IMR-90 (cell line): Measurements from ENCODE around the gene ROMO1. TPM values are rescaled to one million over a fixed set of nuclear protein-coding genes. Genes with fewer than 3 reads are reported as not detected.

ENCODE experiments used
- ATAC-seq: fragments of 200-7000 bp; cut with Tn5 transposase; 2 replicates; pipeline ENCODE4 v1.9.1; 2020; ENCODE audit warnings: low read depth, mild to moderate bottlenecking, moderate library complexity
- BruUV-seq: library from RNA; stranded (reverse); fragments of 400-500 nt; replicated peaks from 2 replicates; lab custom pipeline; 2021; lab: Mats Ljungman, UMichigan
- CTCF ChIA-PET: fragments of 300-600 bp; formaldehyde crosslinking; extraction: SDS; loops from one replicate; lab custom pipeline; 2021; ENCODE audit warnings: antibody characterized with exemption; lab: Yijun Ruan, JAX
- POLR2A ChIA-PET: fragments of 300-600 bp; sonication (Branson Sonifier 250); formaldehyde crosslinking; loops from one replicate; lab custom pipeline; 2022; ENCODE audit warnings: antibody characterized with exemption; ENCODE audit not compliant: unreplicated experiment; lab: Charles Lee
- DNase-seq: peaks from one replicate; pipeline ENCODE4 v3.0.0; 2013
- H2AFZ ChIP-seq: replicated peaks from 2 replicates; pipeline ENCODE3; 2013; ENCODE audit warnings: low read length, mild to moderate bottlenecking; ENCODE audit not compliant: poor library complexity
- H2AK5ac ChIP-seq: 2 replicates; pipeline ENCODE4 v1.6.1; 2013; ENCODE audit warnings: low read depth, low read length, inconsistent platforms
- H2AK9ac ChIP-seq: replicated peaks from 2 replicates; pipeline ENCODE3; 2013; ENCODE audit warnings: mild to moderate bottlenecking, low read depth, low read length, moderate library complexity; ENCODE audit not compliant: poor library complexity
- H2BK120ac ChIP-seq: 2 replicates; pipeline ENCODE4 v1.6.1; 2013; ENCODE audit warnings: low read depth, low read length, inconsistent platforms
- H2BK15ac ChIP-seq: 3 replicates; pipeline ENCODE4 v1.6.1; 2013; ENCODE audit warnings: low read depth, low read length, inconsistent platforms
- H2BK20ac ChIP-seq: 2 replicates; pipeline ENCODE4 v1.6.1; 2013; ENCODE audit warnings: low read depth, mild to moderate bottlenecking, inconsistent platforms, low read length, moderate library complexity
- H2BK5ac ChIP-seq: 2 replicates; pipeline ENCODE4 v1.6.1; 2013; ENCODE audit warnings: mild to moderate bottlenecking, low read depth, low read length, inconsistent platforms; ENCODE audit not compliant: poor library complexity, severe bottlenecking
- H3K14ac ChIP-seq: replicated peaks from 2 replicates; pipeline ENCODE4 v1.6.1; 2013; ENCODE audit warnings: low read depth, low read length, inconsistent platforms
- H3K18ac ChIP-seq: 2 replicates; pipeline ENCODE4 v1.6.1; 2013; ENCODE audit warnings: low read depth, low read length, control low read depth
- H3K23ac ChIP-seq: 2 replicates; pipeline ENCODE4 v1.6.1; 2013; ENCODE audit warnings: low read depth, low read length, inconsistent platforms
- H3K27ac ChIP-seq: 2 replicates; pipeline ENCODE4 v1.5.1; 2013; ENCODE audit warnings: mild to moderate bottlenecking, control low read depth, low read length; ENCODE audit not compliant: insufficient read depth
- H3K27me3 ChIP-seq: 2 replicates; pipeline ENCODE4 v1.6.1; 2013; ENCODE audit warnings: low read length; ENCODE audit not compliant: control insufficient read depth, insufficient read depth
- H3K36me3 ChIP-seq: 2 replicates; pipeline ENCODE4 v1.6.1; 2013; ENCODE audit warnings: low read length, mixed read lengths; ENCODE audit not compliant: control insufficient read depth, insufficient read depth
- H3K4ac ChIP-seq: 2 replicates; pipeline ENCODE4 v1.6.1; 2013; ENCODE audit warnings: low read depth, low read length, inconsistent platforms
- H3K4me1 ChIP-seq: 2 replicates; pipeline ENCODE4 v1.6.1; 2013; ENCODE audit warnings: low read length, mixed read lengths; ENCODE audit not compliant: control insufficient read depth, insufficient read depth
- H3K4me2 ChIP-seq: 2 replicates; pipeline ENCODE4 v1.6.1; 2013; ENCODE audit warnings: low read depth, mild to moderate bottlenecking, control low read depth, low read length, moderate library complexity
- H3K4me3 ChIP-seq: 2 replicates; pipeline ENCODE4 v1.5.1; 2013; ENCODE audit warnings: low read depth, mild to moderate bottlenecking, control low read depth, low read length, moderate library complexity; ENCODE audit not compliant: insufficient read depth
- H3K56ac ChIP-seq: 2 replicates; pipeline ENCODE4 v1.6.1; 2013; ENCODE audit warnings: low read length, inconsistent platforms; ENCODE audit not compliant: insufficient read depth; ENCODE audit errors: extremely low read depth
- H3K79me1 ChIP-seq, 2 experiments: 2 replicates each; pipeline ENCODE4 v1.6.1; 2013; ENCODE audit warnings: low read length in 2 of 2, inconsistent platforms in 1 of 2, low read depth in 1 of 2
- H3K9ac ChIP-seq: 2 replicates; pipeline ENCODE4 v1.6.1; 2013; ENCODE audit warnings: low read depth, low read length, control low read depth
- H3K9me1 ChIP-seq: 2 replicates; pipeline ENCODE4 v1.6.1; 2013; ENCODE audit warnings: low read length, inconsistent platforms; ENCODE audit not compliant: insufficient read depth
- H3K9me3 ChIP-seq: 2 replicates; pipeline ENCODE4 v1.6.1; 2013; ENCODE audit warnings: low read length; ENCODE audit not compliant: control insufficient read depth, insufficient read depth
- H4K20me1 ChIP-seq: 2 replicates; pipeline ENCODE4 v1.6.1; 2013; ENCODE audit warnings: low read length, inconsistent platforms; ENCODE audit not compliant: insufficient read depth
- H4K5ac ChIP-seq: 2 replicates; pipeline ENCODE4 v1.6.1; 2013; ENCODE audit warnings: mild to moderate bottlenecking, low read depth, low read length, control low read depth
- H4K8ac ChIP-seq, 2 experiments: 2 replicates each; pipeline ENCODE4 v1.6.1; 2013; ENCODE audit warnings: low read depth in 2 of 2, low read length in 2 of 2, control low read depth in 1 of 2, inconsistent platforms in 1 of 2
- H4K91ac ChIP-seq: 2 replicates; pipeline ENCODE4 v1.6.1; 2013; ENCODE audit warnings: low read depth, low read length, inconsistent platforms; ENCODE audit not compliant: insufficient read depth
- CEBPB ChIP-seq: IDR thresholded peaks from 2 replicates; pipeline ENCODE4 v1.6.1; 2012; ENCODE audit warnings: low read depth, low read length, improper control_type of control experiment
- CHD1 ChIP-seq: IDR thresholded peaks from 2 replicates; pipeline ENCODE4 v1.6.1; 2012; ENCODE audit warnings: low read depth, low read length, improper control_type of control experiment
- FOS ChIP-seq: fragments of 150-350 bp; IDR thresholded peaks from 2 replicates; pipeline ENCODE4 v1.6.1; 2016; ENCODE audit warnings: low read depth, low read length
- MXI1 ChIP-seq: IDR thresholded peaks from 2 replicates; pipeline ENCODE4 v1.6.1; 2012; ENCODE audit warnings: low read depth, mild to moderate bottlenecking, low read length, moderate library complexity, borderline replicate concordance
- NFE2L2 ChIP-seq: fragments of 150-350 bp; IDR thresholded peaks from 2 replicates; pipeline ENCODE4 v1.6.1; 2016; ENCODE audit warnings: low read depth, mild to moderate bottlenecking, low read length
- RAD21 ChIP-seq: IDR thresholded peaks from 2 replicates; pipeline ENCODE4 v1.6.1; 2012; ENCODE audit warnings: low read length, improper control_type of control experiment
- SMC3 ChIP-seq: fragments of 150-350 bp; IDR thresholded peaks from 2 replicates; pipeline ENCODE4 v1.6.1; 2016; ENCODE audit warnings: low read depth, mild to moderate bottlenecking, antibody characterized with exemption, low read length, moderate library complexity
- WGBS, 2 experiments: methylation state at CpG; one replicate each; pipeline versions ENCODE4 v1.1.5 to v1.1.7; 2013; ENCODE audit warnings: missing lambda C conversion rate in 2 of 2; ENCODE audit not compliant: insufficient read length in 1 of 2; ENCODE audit errors: extremely low coverage in 2 of 2; 5-methylcytosine and 5-hydroxymethylcytosine counted together
- dilution Hi-C: fragments of 300-500 bp; cut with HindIII; formaldehyde crosslinking; loops from one replicate; pipeline ENCODE4 v1.14.3; 2018; ENCODE audit warnings: low sequenced_read_pairs; ENCODE audit not compliant: unreplicated experiment
- in situ Hi-C: fragments of 300-500 bp; cut with MboI; formaldehyde crosslinking; loops from 3 replicates; pipeline ENCODE4 v1.14.3; 2019; ENCODE audit warnings: low sequenced_read_pairs, inconsistent platforms, mixed read lengths
- intact Hi-C: fragments of 100-400 bp; cut with micrococcal nuclease; formaldehyde crosslinking; loops from 2 replicates; pipeline ENCODE4 v1.10.0; 2022
- polyA plus RNA-seq, 3 experiments: library from polyadenylated mRNA; depleted of rRNA; stranded (reverse); fragments of >200 nt; gene quantifications; 2 replicates each; pipeline ENCODE4 v1.2.3, GENCODE V29; 2012; ENCODE audit warnings: low replicate concordance in 1 of 3
- total RNA-seq: library from RNA; depleted of rRNA; stranded (reverse); fragments of >200 nt; gene quantifications from 2 replicates; pipeline ENCODE4 v1.2.3, GENCODE V29; 2012
- TF ChIP-seq, protein P1 (sequence below): fragments of 150-350 bp; IDR thresholded peaks from 2 replicates; pipeline ENCODE4 v1.6.1; 2016; ENCODE audit warnings: low read depth, mild to moderate bottlenecking, low read length, moderate library complexity, borderline replicate concordance

ROMO1 gene
- total and polyA plus RNA-seq, 2 of the 4 experiments (the other 2 are of a cell fraction), result 223 to 555 TPM

DNA sequence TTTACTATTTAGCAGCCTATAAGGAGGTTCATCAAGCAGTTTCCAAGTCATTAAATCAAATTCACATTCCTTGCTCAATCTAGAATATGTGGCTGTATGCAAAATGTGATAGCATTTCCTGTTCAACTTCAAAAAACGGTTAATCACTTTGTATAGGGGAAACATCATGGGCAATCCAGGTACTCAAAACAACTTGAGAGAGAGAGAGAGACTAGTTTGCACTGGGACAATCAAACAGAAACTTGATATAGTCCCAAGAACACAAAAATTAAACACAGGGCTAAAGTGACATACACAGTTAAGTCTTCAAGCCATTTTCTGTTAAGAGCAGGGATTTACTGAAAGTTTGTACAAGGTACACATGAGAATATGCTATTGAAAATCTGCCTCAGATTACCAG, 41.9 kb upstream of the ROMO1 start:
- Histone ChIP-seq H2BK15ac (no peak overlapping the region), H3K4me2 (peak overlapping the region; percentile 51), H3K4ac (no peak overlapping the region), H3K4me3 (no peak overlapping the region), H3K56ac (no peak overlapping the region), H3K14ac (no peak overlapping the region), H3K27ac (no peak overlapping the region), H2AK9ac (no peak overlapping the region), H3K27me3 (no peaks in the 10 kb centered on the region), H3K9me3 (no peaks in the 10 kb centered on the region), H4K20me1 (peaks cover 99% of the 10 kb centered on the region), H3K9me1 (peaks cover 14% of the 10 kb centered on the region), H3K23ac (no peak overlapping the region), H4K5ac (no peak overlapping the region), H3K79me1 (peaks cover 25 to 63% of the 10 kb centered on the region in 2 experiments), H2AK5ac (no peak overlapping the region), H3K18ac (no peak overlapping the region), H2BK120ac (no peak overlapping the region), H4K91ac (no peak overlapping the region), H3K36me3 (peaks cover 23% of the 10 kb centered on the region), H2AFZ (no peak overlapping the region), H3K4me1 (peaks cover 9% of the 10 kb centered on the region), H4K8ac (no peak overlapping the region), H2BK20ac (no peak overlapping the region), H3K9ac (no peak overlapping the region), H2BK5ac (no peak overlapping the region)
- TF ChIP-seq CEBPB (no peak), SMC3 (no peak), FOS (no peak), RAD21 (no peak), NFE2L2 (no peak), MXI1 (no peak), CHD1 (no peak)
- TF ChIP-seq, protein P1, sequence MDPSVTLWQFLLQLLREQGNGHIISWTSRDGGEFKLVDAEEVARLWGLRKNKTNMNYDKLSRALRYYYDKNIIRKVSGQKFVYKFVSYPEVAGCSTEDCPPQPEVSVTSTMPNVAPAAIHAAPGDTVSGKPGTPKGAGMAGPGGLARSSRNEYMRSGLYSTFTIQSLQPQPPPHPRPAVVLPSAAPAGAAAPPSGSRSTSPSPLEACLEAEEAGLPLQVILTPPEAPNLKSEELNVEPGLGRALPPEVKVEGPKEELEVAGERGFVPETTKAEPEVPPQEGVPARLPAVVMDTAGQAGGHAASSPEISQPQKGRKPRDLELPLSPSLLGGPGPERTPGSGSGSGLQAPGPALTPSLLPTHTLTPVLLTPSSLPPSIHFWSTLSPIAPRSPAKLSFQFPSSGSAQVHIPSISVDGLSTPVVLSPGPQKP, result no peak
- POLR2A ChIA-PET, result no interaction called here
- peak; percentile 10; the same call in 1 of the 2 replicates for ATAC-seq
- DNase-seq, result peak; percentile 30
- BruUV-seq, result no TSS peak
- CTCF ChIA-PET, result interaction anchor here (0.6 to 0.7 kb wide), 2 partner anchors 89 to 1409 kb away, joined by 4 to 6 read pairs; no protein-coding TSS in a partner anchor
- in situ Hi-C loops, result no loop called here
- dilution Hi-C loops, result no loop called here
- WGBS, 2 experiments, result no CpG with 5 or more reads among the region's 1 CpG
- intact Hi-C loops, result no loop called here
